Hindlimb muscle (tissue), 1 donor: ENCODE measurements around the gene GTF2H3. TPM values are rescaled to one million over a fixed set of nuclear protein-coding genes. Genes with fewer than 3 reads are reported as not detected.

ENCODE experiments used
- DNase-seq: peaks from one replicate; pipeline ENCODE4 v3.0.0-alpha.2; 2013
- polyA plus RNA-seq: library from polyadenylated mRNA; unstranded; fragments of 120-200 nt; gene quantifications from one replicate; pipeline ENCODE4 v1.2.1, GENCODE V29; 2013; ENCODE audit not compliant: insufficient read length

The GTF2H3 gene
- polyA plus RNA-seq, 1 donor = 26.5 TPM

- no peak for DNase-seq
Measured at GRCh38 chr12:123645878-123646277, 12.2 kb downstream of the GTF2H3 start.

GRCh38 chr12:123648401-123648800, 14.8 kb downstream of the GTF2H3 start:
- no peak for DNase-seq

GRCh38 chr12:123654129-123654701, 20.6 kb downstream of the GTF2H3 start:
- no peak for DNase-seq

- DNase-seq = no peak
Measured at GRCh38 chr12:123655420-123655819, 21.8 kb downstream of the GTF2H3 start.

- no peak for DNase-seq
Measured at GRCh38 chr12:123656392-123656791, 22.8 kb downstream of the GTF2H3 start.

- DNase-seq = no peak
Measured at GRCh38 chr12:123657211-123657610, 23.6 kb downstream of the GTF2H3 start.

- DNase-seq = no peak
Measured at GRCh38 chr12:123659996-123660727, 26.5 kb downstream of the GTF2H3 start.

- DNase-seq = no peak
Measured at GRCh38 chr12:123667771-123668170, 34.1 kb downstream of the GTF2H3 start.

GRCh38 chr12:123670882-123671728, 37.5 kb downstream of the GTF2H3 start, which contains the start of gene TCTN2:
TSS of gene TCTN2 (plus strand) at chr12:123671113. CDS start at chr12:123671241, 128 bp downstream.
- DNase-seq = peak; percentile 90

GRCh38 chr12:123671876-123672275, 38.2 kb downstream of the GTF2H3 start:
- no peak for DNase-seq

GRCh38 chr12:123675436-123675835, 41.8 kb downstream of the GTF2H3 start:
- no peak for DNase-seq

GRCh38 chr12:123676616-123677320, 43.1 kb downstream of the GTF2H3 start:
- DNase-seq = no peak

- DNase-seq = no peak
Measured at GRCh38 chr12:123678981-123679380, 45.4 kb downstream of the GTF2H3 start.

- DNase-seq = no peak
Measured at GRCh38 chr12:123681605-123682004, 48.0 kb downstream of the GTF2H3 start.

GRCh38 chr12:123683964-123684363, 50.3 kb downstream of the GTF2H3 start:
- no peak for DNase-seq

- no peak for DNase-seq
Measured at GRCh38 chr12:123686636-123687190, 53.1 kb downstream of the GTF2H3 start.

- DNase-seq = no peak
Measured at GRCh38 chr12:123690191-123690840, 56.7 kb downstream of the GTF2H3 start.

- no peak for DNase-seq
Measured at GRCh38 chr12:123696207-123696606, 62.6 kb downstream of the GTF2H3 start.

- DNase-seq = no peak
Measured at GRCh38 chr12:123696646-123697045, 63.0 kb downstream of the GTF2H3 start.

- DNase-seq = no peak
Measured at GRCh38 chr12:123705935-123706334, 72.3 kb downstream of the GTF2H3 start.

- no peak for DNase-seq
Measured at GRCh38 chr12:123707466-123707865, 73.8 kb downstream of the GTF2H3 start.
